GM18861 (cell line): ENCODE measurements around the gene KSR2.
"Not testable (repeated sequence)": the region's sequence is repeated elsewhere in the genome, so short reads cannot be mapped to it uniquely, and the experiment has no call there.

Experiments used
- ATAC-seq: cut with Tn5 transposase; IDR thresholded peaks from one replicate; pipeline ENCODE4 v1.9.1; 2021; ENCODE audit not compliant: unreplicated experiment

The KSR2 gene

GRCh38 chr12:117646520-117646919 lies 322.3 kb downstream of the KSR2 start:
- no peak for ATAC-seq

GRCh38 chr12:117645473-117645872 lies 323.3 kb downstream of the KSR2 start:
- ATAC-seq = no peak

- no peak for ATAC-seq
Observed at GRCh38 chr12:117643971-117644370, 324.8 kb downstream of the KSR2 start.

- no peak for ATAC-seq
Observed at GRCh38 chr12:117641885-117642284, 326.9 kb downstream of the KSR2 start.

- no peak for ATAC-seq
Observed at GRCh38 chr12:117640511-117640910, 328.3 kb downstream of the KSR2 start.

GRCh38 chr12:117629454-117629853 lies 339.3 kb downstream of the KSR2 start:
- no peak for ATAC-seq

GRCh38 chr12:117628711-117629110 lies 340.1 kb downstream of the KSR2 start:
- ATAC-seq = not testable (repeated sequence)

- no peak for ATAC-seq
Observed at GRCh38 chr12:117622741-117623140, 346.0 kb downstream of the KSR2 start.

GRCh38 chr12:117622087-117622486 lies 346.7 kb downstream of the KSR2 start:
- no peak for ATAC-seq

- ATAC-seq = no peak
Observed at GRCh38 chr12:117607778-117608177, 361.0 kb downstream of the KSR2 start.

GRCh38 chr12:117606945-117607344 lies 361.8 kb downstream of the KSR2 start:
- ATAC-seq = no peak

- ATAC-seq = no peak
Observed at GRCh38 chr12:117606024-117606423, 362.8 kb downstream of the KSR2 start.

- ATAC-seq = no peak
Observed at GRCh38 chr12:117603316-117604113, 365.3 kb downstream of the KSR2 start.

GRCh38 chr12:117599849-117600248 lies 368.9 kb downstream of the KSR2 start:
- ATAC-seq = no peak

GRCh38 chr12:117596968-117597367 lies 371.8 kb downstream of the KSR2 start:
- ATAC-seq = no peak

- no peak for ATAC-seq
Observed at GRCh38 chr12:117595751-117596150, 373.0 kb downstream of the KSR2 start.

- no peak for ATAC-seq
Observed at GRCh38 chr12:117594481-117594880, 374.3 kb downstream of the KSR2 start.

- no peak for ATAC-seq
Observed at GRCh38 chr12:117593815-117594400, 374.9 kb downstream of the KSR2 start.

GRCh38 chr12:117592588-117593305 lies 376.0 kb downstream of the KSR2 start:
- ATAC-seq = no peak

GRCh38 chr12:117590999-117591398 lies 377.8 kb downstream of the KSR2 start:
- no peak for ATAC-seq

- ATAC-seq = no peak
Observed at GRCh38 chr12:117590386-117590785, 378.4 kb downstream of the KSR2 start.

- ATAC-seq = no peak
Observed at GRCh38 chr12:117589021-117589420, 379.8 kb downstream of the KSR2 start.
